D721Med (cell line): ENCODE measurements around the gene OPCML.

ENCODE experiments used
- DNase-seq: peaks from one replicate; pipeline ENCODE4 v3.0.0; 2011; ENCODE audit warnings: low spot score; ENCODE audit not compliant: insufficient read length
- FAIRE-seq: peaks from 2 replicates; lab custom pipeline; 2011; peaks lifted over from hg19 to GRCh38; lab: Jason Lieb, UNC
- CTCF ChIP-seq: IDR thresholded peaks from 2 replicates; pipeline ENCODE4 v1.5.1; 2012; ENCODE audit warnings: mild to moderate bottlenecking, control low read depth; ENCODE audit not compliant: insufficient read depth; ENCODE audit errors: missing control alignments

The OPCML gene

GRCh38 chr11:133156986-133157745, 375.1 kb downstream of the OPCML start:
- peak; percentile 19 for TF ChIP-seq CTCF
- DNase-seq (no peak), FAIRE-seq (no peak)

GRCh38 chr11:133154781-133155180, 377.5 kb downstream of the OPCML start:
- FAIRE-seq (no peak), DNase-seq (no peak)
- no peak for TF ChIP-seq CTCF

GRCh38 chr11:133154076-133154475, 378.2 kb downstream of the OPCML start:
- DNase-seq (no peak), FAIRE-seq (no peak)
- TF ChIP-seq CTCF, result no peak

GRCh38 chr11:133153031-133153430, 379.3 kb downstream of the OPCML start:
- FAIRE-seq, result no peak
- TF ChIP-seq CTCF, result no peak
- no peak for DNase-seq

- no peak for TF ChIP-seq CTCF
- FAIRE-seq (no peak), DNase-seq (no peak)
These were observed 382.6 kb downstream of the OPCML start for GRCh38 chr11:133149698-133150097.

- FAIRE-seq, result no peak
- TF ChIP-seq CTCF, result no peak
- DNase-seq, result no peak
These were observed 384.7 kb downstream of the OPCML start for GRCh38 chr11:133147625-133148024.

- no peak for TF ChIP-seq CTCF
- FAIRE-seq (no peak), DNase-seq (no peak)
These were observed 385.5 kb downstream of the OPCML start for GRCh38 chr11:133146697-133147306.
